ENCODE measurements around the gene OASL. TPM values are rescaled to one million over a fixed set of nuclear protein-coding genes. Genes with fewer than 3 reads are reported as not detected.

Gene OASL
- total RNA-seq, 1 donor from 2014 or later, result 0.58 TPM

DNA sequence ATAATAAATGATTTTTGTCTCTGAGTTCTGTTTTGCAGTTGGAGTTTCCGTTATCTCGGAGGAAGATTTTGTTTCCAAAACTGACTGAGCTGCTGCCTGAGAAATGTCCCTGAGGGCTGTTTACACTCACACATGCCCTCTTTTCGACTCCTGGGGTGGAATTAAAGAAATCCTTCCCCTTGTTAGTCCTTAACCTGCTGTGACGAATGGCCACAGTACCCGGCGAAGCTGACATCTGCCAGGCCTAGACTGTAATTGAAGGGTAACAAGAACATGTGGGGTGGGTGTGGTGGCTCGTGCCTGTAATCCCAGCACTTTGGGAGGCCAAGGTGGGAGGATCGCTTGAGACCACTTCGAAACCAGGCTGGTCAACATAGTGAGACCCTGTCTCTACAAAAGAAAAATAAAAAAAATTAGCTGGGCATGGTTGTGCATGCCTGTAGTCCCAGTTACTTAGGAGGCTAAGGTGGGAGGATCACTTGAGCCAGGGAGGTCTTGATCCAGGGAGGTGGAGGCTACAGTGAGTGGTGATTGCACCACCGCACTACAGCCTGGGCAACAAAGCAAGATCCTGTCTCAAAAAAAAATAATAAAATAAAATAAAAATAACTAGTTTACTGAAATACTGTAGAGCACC is 8.4 kb downstream of the OASL start:
- Histone ChIP-seq H3K27me3 (ENCODE audit: control insufficient read depth, insufficient read depth, low read length) (no peaks in the 10 kb centered on the region), H3K36me3 (ENCODE audit: control insufficient read depth, insufficient read depth, low read length) (no peaks in the 10 kb centered on the region), H3K4me3 (ENCODE audit: low read depth, low read length) (no peak overlapping the region)
- DNase-seq (ENCODE audit: low read depth), result no peak
- TF ChIP-seq, protein P1, sequence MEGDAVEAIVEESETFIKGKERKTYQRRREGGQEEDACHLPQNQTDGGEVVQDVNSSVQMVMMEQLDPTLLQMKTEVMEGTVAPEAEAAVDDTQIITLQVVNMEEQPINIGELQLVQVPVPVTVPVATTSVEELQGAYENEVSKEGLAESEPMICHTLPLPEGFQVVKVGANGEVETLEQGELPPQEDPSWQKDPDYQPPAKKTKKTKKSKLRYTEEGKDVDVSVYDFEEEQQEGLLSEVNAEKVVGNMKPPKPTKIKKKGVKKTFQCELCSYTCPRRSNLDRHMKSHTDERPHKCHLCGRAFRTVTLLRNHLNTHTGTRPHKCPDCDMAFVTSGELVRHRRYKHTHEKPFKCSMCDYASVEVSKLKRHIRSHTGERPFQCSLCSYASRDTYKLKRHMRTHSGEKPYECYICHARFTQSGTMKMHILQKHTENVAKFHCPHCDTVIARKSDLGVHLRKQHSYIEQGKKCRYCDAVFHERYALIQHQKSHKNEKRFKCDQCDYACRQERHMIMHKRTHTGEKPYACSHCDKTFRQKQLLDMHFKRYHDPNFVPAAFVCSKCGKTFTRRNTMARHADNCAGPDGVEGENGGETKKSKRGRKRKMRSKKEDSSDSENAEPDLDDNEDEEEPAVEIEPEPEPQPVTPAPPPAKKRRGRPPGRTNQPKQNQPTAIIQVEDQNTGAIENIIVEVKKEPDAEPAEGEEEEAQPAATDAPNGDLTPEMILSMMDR (IDR thresholded peaks at IDR 0.05; ENCODE audit: insufficient read depth, low read length, poor library complexity, severe bottlenecking), result no peak

GRCh38 chr12:121026274-121027045 is 12.6 kb downstream of the OASL start:
- Histone ChIP-seq H3K27me3 (ENCODE audit: control insufficient read depth, insufficient read depth, low read length) (no peaks in the 10 kb centered on the region), H3K36me3 (ENCODE audit: control insufficient read depth, insufficient read depth, low read length) (no peaks in the 10 kb centered on the region), H3K4me3 (ENCODE audit: low read depth, low read length) (no peak overlapping the region)
- DNase-seq (ENCODE audit: low read depth), result no peak
- TF ChIP-seq, protein P1 (IDR thresholded peaks at IDR 0.05; ENCODE audit: insufficient read depth, low read length, poor library complexity, severe bottlenecking), result no peak

- Histone ChIP-seq H3K27me3 (ENCODE audit: control insufficient read depth, insufficient read depth, low read length) (no peaks in the 10 kb centered on the region), H3K4me3 (ENCODE audit: low read depth, low read length) (no peak overlapping the region), H3K36me3 (ENCODE audit: control insufficient read depth, insufficient read depth, low read length) (no peaks in the 10 kb centered on the region)
- DNase-seq (ENCODE audit: low read depth), result no peak
- TF ChIP-seq, protein P1 (IDR thresholded peaks at IDR 0.05; ENCODE audit: insufficient read depth, low read length, poor library complexity, severe bottlenecking), result no peak
Measured at GRCh38 chr12:121025442-121026226, 13.4 kb downstream of the OASL start.

GRCh38 chr12:121023799-121024198 is 15.2 kb downstream of the OASL start:
- no peak for DNase-seq (ENCODE audit: low read depth)
- no peaks in the 10 kb centered on the region for H3K36me3 ChIP-seq (ENCODE audit: control insufficient read depth, insufficient read depth, low read length)
- H3K4me3 ChIP-seq (ENCODE audit: low read depth, low read length), result no peak overlapping the region
- TF ChIP-seq, protein P1 (IDR thresholded peaks at IDR 0.05; ENCODE audit: insufficient read depth, low read length, poor library complexity, severe bottlenecking), result no peak
- H3K27me3 ChIP-seq (ENCODE audit: control insufficient read depth, insufficient read depth, low read length), result no peaks in the 10 kb centered on the region

GRCh38 chr12:121022713-121023112 is 16.3 kb downstream of the OASL start:
- TF ChIP-seq, protein P1 (IDR thresholded peaks at IDR 0.05; ENCODE audit: insufficient read depth, low read length, poor library complexity, severe bottlenecking), result no peak
- no peak overlapping the region for H3K4me3 ChIP-seq (ENCODE audit: low read depth, low read length)
- no peaks in the 10 kb centered on the region for H3K36me3 ChIP-seq (ENCODE audit: control insufficient read depth, insufficient read depth, low read length)
- no peaks in the 10 kb centered on the region for H3K27me3 ChIP-seq (ENCODE audit: control insufficient read depth, insufficient read depth, low read length)
- DNase-seq (ENCODE audit: low read depth), result no peak

Data from kidney epithelial cell (primary cell).